NCI-H2107 (cell line): ENCODE data around the gene PLP2.
"Not testable (repeated sequence)": the region's sequence is repeated elsewhere in the genome, so short reads cannot be mapped to it uniquely, and the experiment has no call there.

Experiments
- DNase-seq: peaks from one replicate; lab custom pipeline; 2025; lab: John Stamatoyannopoulos, UW

The PLP2 gene

GRCh38 chrX:49171752-49172279 lies at the start of gene PLP2:
Gene PLP2, plus strand, starts transcription at chrX:49171898. Its CDS starts 103 bp downstream, at chrX:49172001.
- DNase-seq = peak; percentile 19

GRCh38 chrX:49122499-49122898 lies 49.2 kb upstream of the PLP2 start:
- DNase-seq = no peak

GRCh38 chrX:49127742-49128258 lies 43.9 kb upstream of the PLP2 start:
- not testable (repeated sequence) for DNase-seq

GRCh38 chrX:49129427-49129826 lies 42.3 kb upstream of the PLP2 start:
- no peak for DNase-seq

GRCh38 chrX:49132275-49132674 lies 39.4 kb upstream of the PLP2 start:
- not testable (repeated sequence) for DNase-seq

GRCh38 chrX:49133759-49134158 lies 37.9 kb upstream of the PLP2 start:
- DNase-seq = no peak

- DNase-seq = no peak
Measured at GRCh38 chrX:49137492-49137891, 34.2 kb upstream of the PLP2 start.

- DNase-seq = no peak
Measured at GRCh38 chrX:49139713-49140112, 32.0 kb upstream of the PLP2 start.

GRCh38 chrX:49142264-49142663 lies 29.4 kb upstream of the PLP2 start:
- DNase-seq = not testable (repeated sequence)

GRCh38 chrX:49143154-49143553 lies 28.5 kb upstream of the PLP2 start:
- not testable (repeated sequence) for DNase-seq

- no peak for DNase-seq
Measured at GRCh38 chrX:49147282-49147681, 24.4 kb upstream of the PLP2 start.

- no peak for DNase-seq
Measured at GRCh38 chrX:49147936-49148335, 23.8 kb upstream of the PLP2 start.

- DNase-seq = not testable (repeated sequence)
Measured at GRCh38 chrX:49148390-49149100, 23.2 kb upstream of the PLP2 start.

- not testable (repeated sequence) for DNase-seq
Measured at GRCh38 chrX:49149291-49149690, 22.4 kb upstream of the PLP2 start.

GRCh38 chrX:49153467-49153866 lies 18.2 kb upstream of the PLP2 start:
- no peak for DNase-seq

- DNase-seq = peak; percentile 50
Measured at GRCh38 chrX:49155243-49155899, 16.3 kb upstream of the PLP2 start.

- peak; percentile 77 for DNase-seq
Measured at GRCh38 chrX:49155900-49156837, 15.5 kb upstream of the PLP2 start.

GRCh38 chrX:49157194-49157593 lies 14.5 kb upstream of the PLP2 start:
- no peak for DNase-seq

GRCh38 chrX:49160908-49161307 lies 10.8 kb upstream of the PLP2 start:
- no peak for DNase-seq

GRCh38 chrX:49161632-49162031 lies 10.1 kb upstream of the PLP2 start:
- no peak for DNase-seq

- DNase-seq = no peak
Measured at GRCh38 chrX:49162620-49163019, 9.1 kb upstream of the PLP2 start, which contains the start of gene MAGIX. Gene MAGIX, plus strand, starts transcription at chrX:49162758. Its CDS starts 132 bp downstream, at chrX:49162890.
